NT2/D1 (cell line): Measurements from ENCODE around the gene SLC25A27.

Experiments used
- SUZ12 ChIP-seq: IDR thresholded peaks from 2 replicates; pipeline ENCODE4 v1.6.1; 2011; ENCODE audit not compliant: insufficient read length, insufficient read depth; ENCODE audit errors: extremely low read depth
- YY1 ChIP-seq: IDR thresholded peaks from 2 replicates; pipeline ENCODE4 v1.6.1; 2011; ENCODE audit not compliant: insufficient read length, insufficient read depth
- ZNF274 ChIP-seq: IDR thresholded peaks from 2 replicates; pipeline ENCODE4 v1.6.1; 2011; ENCODE audit warnings: mild to moderate bottlenecking, low read depth, low read length

DNA sequence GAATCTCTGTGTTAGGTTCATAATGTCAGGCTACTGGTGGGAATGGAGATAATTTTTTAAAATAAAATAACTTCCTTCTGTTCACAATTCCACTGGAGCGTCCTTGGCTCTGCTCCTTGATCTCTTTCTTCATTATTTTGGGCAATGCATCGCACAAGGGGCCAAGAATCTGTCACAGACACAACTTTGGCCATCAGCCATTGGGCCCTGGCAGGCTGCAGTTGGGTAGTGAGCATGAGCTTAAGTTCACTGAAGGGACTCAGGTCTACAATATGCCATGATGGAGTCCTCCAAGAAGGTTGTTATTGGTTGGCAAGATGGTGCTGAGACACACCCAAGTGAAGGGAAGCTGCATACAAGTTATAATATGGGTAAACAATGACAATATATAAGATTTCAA, 40.1 kb upstream of the SLC25A27 start:
- TF ChIP-seq YY1, result no peak
- TF ChIP-seq ZNF274, result no peak
- no peak for TF ChIP-seq SUZ12
